HG02840 (cell line): ENCODE measurements around the gene MAOB.

ENCODE experiments used
- ATAC-seq: cut with Tn5 transposase; IDR thresholded peaks from one replicate; pipeline ENCODE4 v1.9.1; 2021; ENCODE audit warnings: mild to moderate bottlenecking, moderate library complexity, moderate number of reproducible peaks; ENCODE audit not compliant: unreplicated experiment, low FRiP score

Gene MAOB

GRCh38 chrX:43718956-43719355, 163.3 kb downstream of the MAOB start:
- ATAC-seq: no peak

GRCh38 chrX:43718546-43718945, 163.7 kb downstream of the MAOB start:
- no peak for ATAC-seq

GRCh38 chrX:43718081-43718480, 164.2 kb downstream of the MAOB start:
- ATAC-seq: no peak

- no peak for ATAC-seq
Measured at GRCh38 chrX:43717161-43717560, 165.1 kb downstream of the MAOB start.

GRCh38 chrX:43716696-43717095, 165.6 kb downstream of the MAOB start:
- ATAC-seq: no peak
